Panc1 (cell line): ENCODE results near the gene MATN1.

ENCODE experiments used
- CTCF ChIP-seq: fragments of 450-650 bp; IDR thresholded peaks from 2 replicates; pipeline ENCODE4 v1.5.1; 2017; ENCODE audit warnings: mild to moderate bottlenecking
- POLR2AphosphoS5 ChIP-seq: IDR thresholded peaks from 2 replicates; pipeline ENCODE4 v1.6.1; 2012; ENCODE audit warnings: mild to moderate bottlenecking, low read depth, low read length, moderate library complexity
- REST ChIP-seq, 2 experiments: IDR thresholded peaks; 2 replicates each; pipeline ENCODE4 v1.6.1; 2011 to 2012; ENCODE audit warnings: low read depth in 2 of 2, control low read depth in 1 of 2, low read length in 1 of 2, mild to moderate bottlenecking in 1 of 2, moderate library complexity in 1 of 2; ENCODE audit not compliant: insufficient read depth in 1 of 2
- SIN3A ChIP-seq: IDR thresholded peaks from 2 replicates; pipeline ENCODE4 v1.6.1; 2012; ENCODE audit warnings: low read depth, mild to moderate bottlenecking, low read length, moderate library complexity, borderline replicate concordance; ENCODE audit not compliant: insufficient read depth

GRCh38 chr1:30755334-30755733, 31.9 kb upstream of the MATN1 start:
- no peak for TF ChIP-seq CTCF
- TF ChIP-seq REST (IDR thresholded peaks at IDR 0.05; ENCODE audit: insufficient read depth in 1 of 2, low read depth in 2 of 2, low read length in 1 of 2), result no peak
- no peak for TF ChIP-seq SIN3A
- no peak for TF ChIP-seq POLR2AphosphoS5
